GM12878 (cell line): Measurements from ENCODE around the gene METTL23. TPM values are rescaled to one million over a fixed set of nuclear protein-coding genes. Genes with fewer than 3 reads are reported as not detected.

Experiments used
- ATAC-seq: fragments of 200-7000 bp; cut with Tn5 transposase; 3 replicates; pipeline ENCODE4 v1.9.1; 2020; ENCODE audit warnings: mild to moderate bottlenecking, moderate library complexity
- BruUV-seq: library from RNA; stranded (reverse); fragments of 400-500 nt; replicated peaks from 2 replicates; lab custom pipeline; 2021; lab: Mats Ljungman, UMichigan
- CTCF ChIA-PET: fragments of 300-600 bp; sonication (Branson Sonifier 250); formaldehyde crosslinking; extraction: SDS; loops from one replicate; lab custom pipeline; 2021; ENCODE audit warnings: inconsistent platforms; lab: Yijun Ruan, JAX
- POLR2A ChIA-PET: fragments of 350-600 bp; formaldehyde crosslinking; extraction: SDS; loops from one replicate; lab custom pipeline; 2021; ENCODE audit warnings: inconsistent platforms; lab: Charles Lee
- RAD21 ChIA-PET: fragments of 300-600 bp; sonication (Branson Sonifier 250); formaldehyde crosslinking; loops from one replicate; lab custom pipeline; 2023; ENCODE audit warnings: antibody characterized with exemption; ENCODE audit not compliant: unreplicated experiment; lab: Charles Lee
- SMC1A ChIA-PET: fragments of 300-600 bp; sonication (Branson Sonifier 250); formaldehyde crosslinking; loops from one replicate; lab custom pipeline; 2023; ENCODE audit not compliant: unreplicated experiment, uncharacterized antibody; lab: Charles Lee
- DNase-seq: peaks from one replicate; pipeline ENCODE4 v3.0.0-alpha.2; 2011; ENCODE audit warnings: low read depth, low spot score
- FAIRE-seq: peaks from 3 replicates; lab custom pipeline; 2011; peaks lifted over from hg19 to GRCh38; lab: Jason Lieb, UNC
- H2AFZ ChIP-seq: 2 replicates; pipeline ENCODE4 v1.6.0; 2011; ENCODE audit warnings: low read depth, low read length, control low read depth; ENCODE audit not compliant: control insufficient read depth
- H3K27ac ChIP-seq: 2 replicates; pipeline ENCODE4 v1.5.1; 2011; ENCODE audit warnings: control low read depth; ENCODE audit not compliant: control insufficient read depth, insufficient read depth
- H3K27me3 ChIP-seq, 2 experiments: replicated peaks in 1 of 2; 2 replicates each; pipeline versions ENCODE4 v1.6.0 to v1.6.1; 2011; ENCODE audit warnings: low read length in 1 of 2; ENCODE audit not compliant: control insufficient read depth in 2 of 2, insufficient read depth in 2 of 2
- H3K36me3 ChIP-seq, 2 experiments: 2 replicates each; pipeline ENCODE4 v1.5.1; 2011; ENCODE audit warnings: low read length in 1 of 2; ENCODE audit not compliant: control insufficient read depth in 2 of 2, insufficient read depth in 2 of 2
- H3K4me1 ChIP-seq: 2 replicates; pipeline ENCODE4 v1.6.1; 2011; ENCODE audit warnings: mild to moderate bottlenecking, low read length, moderate library complexity, mixed read lengths; ENCODE audit not compliant: control insufficient read depth, insufficient read depth
- H3K4me2 ChIP-seq: 2 replicates; pipeline ENCODE4 v1.6.0; 2011; ENCODE audit warnings: control low read depth; ENCODE audit not compliant: control insufficient read depth, insufficient read depth
- H3K4me3 ChIP-seq: fragments of 200-600 bp; sonication (generic); 2 replicates; pipeline ENCODE4 v1.5.1; 2016
- H3K79me2 ChIP-seq: 2 replicates; pipeline ENCODE4 v1.6.0; 2011; ENCODE audit warnings: low read length; ENCODE audit not compliant: control insufficient read depth, insufficient read depth
- H3K9ac ChIP-seq: 2 replicates; pipeline ENCODE4 v1.8.0; 2011; ENCODE audit warnings: low read length, control low read depth, mixed read lengths; ENCODE audit not compliant: control insufficient read depth, insufficient read depth
- H3K9me3 ChIP-seq: replicated peaks from 3 replicates; pipeline ENCODE4 v1.5.1; 2011; ENCODE audit warnings: mild to moderate bottlenecking, low read length; ENCODE audit not compliant: control insufficient read depth, insufficient read depth
- H4K20me1 ChIP-seq: 2 replicates; pipeline ENCODE4 v1.6.0; 2011; ENCODE audit not compliant: control insufficient read depth, insufficient read depth
- CHD1 ChIP-seq: IDR thresholded peaks from 2 replicates; pipeline ENCODE4 v1.6.1; 2012; ENCODE audit warnings: low read depth, low read length, improper control_type of control experiment
- PML ChIP-seq: IDR thresholded peaks from 2 replicates; pipeline ENCODE4 v1.6.1; 2012; ENCODE audit warnings: low read length, inconsistent platforms
- SREBF2 ChIP-seq: IDR thresholded peaks from 2 replicates; pipeline ENCODE4 v1.6.1; 2012; ENCODE audit warnings: mild to moderate bottlenecking, low read length
- TCF7 ChIP-seq: IDR thresholded peaks from 2 replicates; pipeline ENCODE4 v1.6.1; 2014; ENCODE audit warnings: antibody characterized with exemption, borderline replicate concordance
- ZNF217 ChIP-seq: fragments of 450-650 bp; IDR thresholded peaks from 2 replicates; pipeline ENCODE4 v1.6.1; 2017; ENCODE audit warnings: antibody characterized with exemption, mild to moderate bottlenecking
- ZNF24 ChIP-seq: fragments of 450-650 bp; IDR thresholded peaks from 2 replicates; pipeline ENCODE4 v1.6.1; 2017; ENCODE audit warnings: antibody characterized with exemption, mild to moderate bottlenecking
- WGBS: methylation state at CpG from one replicate; pipeline ENCODE4 v1.1.6; 2016; ENCODE audit warnings: low lambda C conversion rate; ENCODE audit not compliant: insufficient replicate concordance, insufficient coverage; ENCODE audit errors: missing lambda C conversion rate; 5-methylcytosine and 5-hydroxymethylcytosine counted together
- in situ Hi-C: fragments of 300-500 bp; cut with MboI; formaldehyde crosslinking; loops from 9 replicates; pipeline ENCODE4 v1.14.3; 2018; ENCODE audit warnings: mixed read lengths
- intact Hi-C: fragments of 100-400 bp; cut with micrococcal nuclease; formaldehyde crosslinking; loops from one replicate; pipeline ENCODE4 v1.14.2; 2022; ENCODE audit not compliant: unreplicated experiment
- polyA plus RNA-seq, 11 experiments: library from polyadenylated mRNA; depleted of rRNA in 4 of 11; unstranded in 6 of 11; stranded (reverse) in 5 of 11; fragments of >200 nt; fragmentation: Nextera tagmentation in 4 of 11; fragmentation: Illumina TruSeq in 1 of 11; extraction: Ambion mirVana in 4 of 11; extraction: Trizol in 1 of 11; gene quantifications; 1 replicate in 1 of 11; 2 replicates in 10 of 11; pipeline versions ENCODE4 v1.2.1 to v1.2.3, GENCODE V29; 2011 to 2016; ENCODE audit warnings: inconsistent platforms in 2 of 11, missing spikeins in 2 of 11, low read depth in 1 of 11
- total RNA-seq, 4 experiments: library from RNA; depleted of rRNA in 3 of 4; stranded (reverse); fragments of >200 nt in 3 of 4; fragmentation: Illumina TruSeq in 1 of 4; extraction: Trizol in 1 of 4; gene quantifications; 2 replicates each; pipeline versions ENCODE4 v1.2.1 to v1.2.3, GENCODE V29; 2013 to 2021

METTL23 gene
- total and polyA plus RNA-seq, 10 of the 15 experiments (the other 5 are each of a cell fraction or from before 2014, with no cell fraction given): 25.6 to 61.5 (median 30.9) TPM

DNA sequence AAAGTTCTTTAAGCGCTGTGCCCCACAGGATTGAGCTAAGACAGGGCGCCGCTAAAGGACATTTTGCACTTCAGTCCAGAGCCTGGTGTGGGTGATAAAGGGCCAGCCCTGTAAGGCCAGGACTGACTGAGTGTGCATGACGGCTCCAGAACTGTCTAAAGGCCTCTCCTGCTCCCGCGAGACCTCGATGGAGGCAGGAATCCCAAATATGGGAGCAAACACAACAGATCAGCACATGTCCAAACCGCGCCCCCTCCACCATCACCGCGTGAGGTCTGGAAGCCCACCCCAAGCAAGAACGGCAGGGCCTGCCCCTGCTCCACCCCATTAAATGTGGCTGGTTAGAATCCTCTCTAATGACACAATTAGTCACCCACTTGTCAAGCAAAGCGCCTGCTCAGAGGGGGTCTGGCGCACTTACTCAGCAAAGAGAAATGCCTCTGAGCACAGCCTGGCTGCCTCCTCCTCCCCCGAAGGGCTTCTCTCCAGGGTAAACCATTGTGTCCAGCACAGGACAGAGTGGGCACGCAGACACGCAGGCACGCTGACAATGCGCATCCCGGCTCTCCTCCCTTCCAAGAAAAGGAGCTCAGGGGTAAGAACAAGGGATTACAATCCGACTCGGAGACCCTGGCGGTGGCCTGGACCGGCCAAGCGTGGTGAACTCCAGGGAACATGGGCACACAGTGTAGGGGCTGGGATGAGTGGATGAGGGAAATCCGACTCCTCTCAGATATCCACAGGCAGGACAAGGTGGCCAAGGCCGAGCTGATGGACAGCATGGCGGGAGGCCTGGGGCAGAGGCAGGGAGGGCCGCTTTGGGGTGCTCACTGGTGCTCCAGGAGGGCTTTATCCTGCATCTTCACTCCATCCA lies 17.3 kb upstream of the METTL23 start:
- ChIA-PET RAD21 (no interaction called here), CTCF (interaction anchor here (1.0 to 1.5 kb wide), 4 partner anchors 8 to 84 kb away, joined by 3 to 6 read pairs (median 4); no protein-coding TSS in a partner anchor)
- intact Hi-C loops (no loop called here), in situ Hi-C loops (no loop called here)
- no peak overlapping the region for H3K27ac ChIP-seq
- H3K9me3 ChIP-seq: no peaks in the 10 kb centered on the region
- peaks cover 2% of the 10 kb centered on the region; the same call in 1 of the 2 replicates for H4K20me1 ChIP-seq
- no peaks in the 10 kb centered on the region for H3K79me2 ChIP-seq
- WGBS: 85% methylated on average over 29 of the region's 29 CpGs
- no peak overlapping the region for H2AFZ ChIP-seq
- no peak for DNase-seq
- no peak overlapping the region for H3K4me3 ChIP-seq
- H3K9ac ChIP-seq: no peak overlapping the region
- no peak for TF ChIP-seq CHD1
- TF ChIP-seq ZNF24: no peak
- TF ChIP-seq TCF7: no peak
- TF ChIP-seq SREBF2: no peak
- no peak for TF ChIP-seq PML
- TF ChIP-seq ZNF217: no peak
- TF ChIP-seq, all 136 proteins: peak for 0
- no peak for ATAC-seq
- no peaks in the 10 kb centered on the region for H3K4me1 ChIP-seq
- peaks cover 0 to 7% of the 10 kb centered on the region in 2 experiments; a peak in 2 of 4 replicates for H3K36me3 ChIP-seq
- no peaks in the 10 kb centered on the region; a peak in 2 of 4 replicates for H3K27me3 ChIP-seq
- FAIRE-seq: no peak
- SMC1A ChIA-PET: interaction anchor here (0.6 kb wide), 1 partner anchor 378 kb away, joined by 3 read pairs; no protein-coding TSS in a partner anchor
- H3K4me2 ChIP-seq: no peak overlapping the region
- BruUV-seq: no TSS peak
- POLR2A ChIA-PET: no interaction called here
